NOMO-1 treated with DMSO at 0.1 percent for 48 hours (cell line): ENCODE measurements around the gene IRF3.
A peak's percentile ranks its signal among the peaks of the same experiment; 100 is the strongest.

Source experiments
- DNase-seq: peaks from one replicate; lab custom pipeline; 2025; ENCODE audit not compliant: unreplicated experiment; lab: John Stamatoyannopoulos, UW

The IRF3 gene

GRCh38 chr19:49672131-49672919 lies 6.7 kb upstream of the IRF3 start:
- DNase-seq = peak; percentile 42

GRCh38 chr19:49669516-49669915 lies 3.9 kb upstream of the IRF3 start:
- no peak for DNase-seq

DNA sequence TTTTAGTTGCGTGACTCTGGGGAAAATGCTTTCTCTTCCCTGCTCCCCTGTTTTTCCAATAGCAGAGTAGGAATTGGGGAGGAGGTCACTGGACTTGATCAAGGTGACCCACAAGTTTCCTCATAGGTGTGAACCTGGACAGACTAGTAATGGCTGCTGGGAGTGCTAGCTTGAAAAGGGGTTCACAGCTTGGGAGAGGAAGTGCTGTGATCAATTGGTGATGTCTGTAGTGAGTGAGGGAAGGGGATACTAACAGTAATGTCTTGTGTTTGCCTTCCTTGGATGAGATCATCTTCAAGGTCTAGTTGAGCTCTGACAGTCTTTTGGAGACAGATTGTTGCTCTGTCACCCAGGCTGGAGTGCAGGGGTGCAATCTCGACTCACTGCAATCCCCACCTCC lies 1.8 kb upstream of the IRF3 start:
- no peak for DNase-seq

DNA sequence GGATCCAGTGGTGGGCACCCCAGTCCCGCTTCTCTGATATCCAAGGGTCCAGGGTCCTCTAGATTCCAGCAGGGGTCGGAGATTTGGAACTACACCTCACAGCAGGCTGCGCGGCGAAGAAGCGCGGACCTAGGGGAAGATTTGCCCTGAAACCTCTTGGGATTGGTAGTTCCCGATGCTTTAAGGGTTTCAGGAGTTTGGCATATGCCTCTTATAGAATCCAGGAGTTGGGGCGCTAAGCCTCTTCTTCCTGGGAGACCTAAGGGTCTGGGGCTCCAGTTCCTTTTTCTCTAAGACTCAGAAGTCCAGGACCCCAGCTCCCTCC lies 425 bp upstream of the IRF3 start:
- DNase-seq = no peak

GRCh38 chr19:49665036-49665350 lies 664 bp downstream of the IRF3 start:
- DNase-seq = no peak

DNA sequence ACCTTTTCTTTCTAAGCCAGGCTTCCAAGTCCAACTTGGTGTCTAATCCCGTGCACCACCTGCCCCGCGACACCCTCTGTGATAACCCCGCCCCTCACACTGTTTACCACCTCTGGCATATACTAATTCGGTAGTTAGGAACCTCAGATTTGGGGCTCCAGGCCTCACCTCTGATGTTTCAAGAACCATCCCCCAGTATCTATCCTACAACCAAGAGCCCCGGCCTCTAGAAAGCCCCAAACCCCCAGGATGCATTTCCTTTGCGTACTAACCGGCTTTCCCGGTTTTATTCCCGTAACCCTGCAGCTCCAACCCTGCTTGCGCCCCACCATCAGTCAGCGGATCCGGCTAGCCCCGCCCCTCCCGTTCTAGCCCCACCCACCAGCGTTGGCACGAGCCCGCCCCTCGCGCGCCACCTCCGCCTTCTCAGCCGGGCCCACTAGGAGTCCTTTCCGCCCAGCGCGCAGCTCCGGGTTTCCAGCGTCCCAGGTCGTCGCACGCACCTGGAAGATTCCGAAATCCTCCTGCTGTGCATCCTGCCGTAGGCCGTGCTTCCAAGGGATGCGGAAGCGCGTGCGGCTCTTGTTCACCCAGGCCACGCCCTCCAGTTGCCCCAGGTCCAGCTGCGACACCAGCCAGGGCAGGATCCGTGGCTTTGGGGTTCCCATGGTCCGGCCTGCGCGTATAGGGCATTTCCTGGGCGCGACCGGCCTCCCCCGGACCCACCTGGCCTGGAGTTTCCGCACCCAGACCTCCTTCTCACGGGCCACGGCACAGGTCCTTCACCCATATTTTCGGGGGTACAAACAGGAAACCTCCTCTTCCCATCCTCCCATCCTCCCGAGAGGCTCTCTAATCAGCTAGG lies 1.3 kb downstream of the IRF3 start:
- DNase-seq = peak; percentile 60

DNA sequence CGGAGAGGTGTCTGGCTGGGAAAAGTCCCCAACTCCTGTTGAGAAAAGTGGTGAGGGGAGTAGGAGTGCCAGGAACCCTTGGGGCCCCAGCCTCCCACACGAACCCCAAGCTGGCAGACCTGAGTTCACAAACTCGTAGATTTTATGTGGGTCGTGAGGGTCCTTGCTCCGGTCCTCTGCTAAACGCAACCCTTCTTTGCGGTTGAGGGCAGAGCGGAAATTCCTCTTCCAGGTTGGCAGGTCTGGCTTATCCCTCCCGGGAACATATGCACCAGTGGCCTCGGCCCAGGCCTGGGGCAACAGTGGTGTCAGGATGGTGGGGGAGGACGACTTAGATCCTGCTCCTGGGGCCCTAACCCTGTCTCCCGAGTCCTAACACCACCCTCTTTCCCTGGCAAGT lies 2.4 kb downstream of the IRF3 start:
- no peak for DNase-seq

- no peak for DNase-seq
These were observed 3.6 kb downstream of the IRF3 start for GRCh38 chr19:49662011-49662410.

DNA sequence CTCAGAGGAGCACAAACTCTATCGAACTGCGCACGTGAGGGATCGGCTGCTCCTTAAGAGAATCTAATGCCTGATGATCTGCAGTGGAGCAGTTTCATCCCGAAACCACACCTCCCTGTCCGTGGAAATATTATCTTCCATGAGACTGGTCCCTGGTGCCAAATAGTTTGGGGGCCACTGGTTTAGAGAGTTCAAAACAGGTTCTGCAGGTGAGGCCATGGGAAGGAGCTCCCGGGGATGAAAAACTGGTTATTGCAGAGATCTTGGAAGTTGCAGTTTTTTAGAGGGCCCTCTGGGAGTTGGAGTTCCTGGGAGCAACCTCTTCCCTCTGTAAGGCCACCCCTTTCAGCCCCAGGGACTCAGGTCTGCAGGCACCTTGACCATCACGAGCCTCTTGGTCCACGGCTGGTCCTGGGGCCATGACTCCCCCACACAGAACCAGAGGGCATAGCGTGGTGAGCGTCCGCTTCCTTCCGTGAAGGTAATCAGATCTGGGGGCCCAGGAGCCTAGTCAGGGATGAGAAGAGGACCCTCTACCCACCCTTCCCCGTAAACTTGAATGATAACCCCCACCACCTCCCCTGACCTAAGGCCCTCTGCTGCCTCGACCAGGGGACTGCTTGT lies 5.2 kb downstream of the IRF3 start:
- DNase-seq = no peak

DNA sequence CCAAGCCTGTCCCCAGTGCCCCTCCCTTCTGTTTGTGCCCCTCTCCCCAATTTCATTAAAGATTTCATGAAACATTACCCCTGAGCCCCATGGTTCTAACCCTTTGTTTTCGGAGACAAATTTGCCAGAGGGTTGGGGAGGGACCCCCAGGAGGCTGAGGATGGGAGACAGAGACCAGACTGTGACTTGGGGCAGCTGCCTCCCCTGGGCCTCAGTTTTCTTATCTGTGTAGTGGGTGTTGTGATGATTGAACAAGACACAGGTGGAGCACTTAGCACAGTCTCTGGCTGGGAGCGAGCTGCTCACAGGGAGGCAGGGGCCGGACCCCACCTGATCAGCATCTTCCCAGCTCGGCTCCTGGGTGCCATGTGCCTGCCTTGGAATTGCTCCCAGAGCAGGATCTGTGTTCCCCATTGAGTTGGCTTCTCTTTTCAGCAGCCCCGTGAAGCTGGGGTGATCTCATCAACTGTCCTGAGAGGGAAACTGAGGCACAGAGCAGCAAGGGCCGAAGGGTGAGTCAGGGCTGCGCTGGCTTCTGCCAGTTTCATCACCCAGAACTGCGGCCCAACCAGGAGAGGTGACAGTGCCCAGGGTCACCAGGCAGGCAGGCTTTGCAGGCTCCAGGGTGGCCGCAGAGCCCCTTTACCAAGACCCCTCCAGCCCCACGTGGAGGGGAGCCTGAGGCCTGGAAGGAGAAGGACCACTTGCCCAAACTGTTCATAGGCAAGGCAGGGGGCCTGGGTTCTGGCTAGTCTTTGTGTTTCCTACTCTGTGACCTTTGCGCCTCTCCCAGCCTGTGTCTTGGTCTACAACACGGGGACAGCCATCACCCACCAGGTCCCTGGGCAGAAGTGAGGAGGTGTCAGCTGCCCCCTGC lies 6.9 kb downstream of the IRF3 start:
- DNase-seq = no peak

DNA sequence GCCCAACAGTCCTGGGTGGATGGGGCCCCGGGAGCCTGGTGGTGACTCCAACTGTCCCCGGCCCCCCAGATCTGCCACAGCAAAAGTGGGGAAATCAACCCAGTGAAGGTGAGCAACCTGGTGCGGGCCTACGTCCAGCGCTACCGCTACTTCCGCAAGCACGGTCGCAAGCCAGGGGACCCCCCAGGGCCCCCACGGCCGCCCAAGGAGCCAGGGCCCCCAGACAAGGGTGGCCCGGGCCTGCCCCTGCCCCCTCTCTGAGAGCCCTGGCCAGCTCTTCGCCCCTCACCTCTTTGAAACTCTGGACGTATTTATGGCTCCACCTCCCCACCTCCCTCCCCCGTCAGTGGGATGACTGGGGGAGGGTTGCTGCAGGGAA lies 7.5 kb downstream of the IRF3 start:
- DNase-seq = no peak

- no peak for DNase-seq
These were observed 8.0 kb downstream of the IRF3 start for GRCh38 chr19:49657493-49658138.

- DNase-seq = no peak
These were observed 9.1 kb downstream of the IRF3 start for GRCh38 chr19:49656456-49657109.

GRCh38 chr19:49655570-49656455 lies 9.8 kb downstream of the IRF3 start:
- DNase-seq = no peak

DNA sequence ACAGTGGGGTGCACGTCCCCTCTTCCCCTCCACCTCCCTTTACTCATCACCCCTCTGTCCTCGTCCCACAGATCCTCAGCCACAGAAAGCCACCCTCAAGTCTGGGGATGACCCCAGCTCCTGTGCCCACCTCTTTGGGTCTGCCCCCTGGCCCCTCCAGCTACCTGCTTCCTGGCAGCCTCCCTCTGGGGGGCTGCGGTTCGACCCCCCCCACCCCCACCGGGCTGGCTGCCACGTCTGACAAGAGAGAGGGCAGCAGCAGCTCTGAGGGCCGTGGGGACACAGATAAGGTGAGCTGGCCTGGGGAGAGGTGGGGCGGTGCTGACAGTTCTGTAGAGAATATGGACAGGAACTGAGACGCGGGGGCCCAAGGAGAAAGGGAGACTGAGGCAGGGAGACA lies 11.1 kb downstream of the IRF3 start:
- no peak for DNase-seq

DNA sequence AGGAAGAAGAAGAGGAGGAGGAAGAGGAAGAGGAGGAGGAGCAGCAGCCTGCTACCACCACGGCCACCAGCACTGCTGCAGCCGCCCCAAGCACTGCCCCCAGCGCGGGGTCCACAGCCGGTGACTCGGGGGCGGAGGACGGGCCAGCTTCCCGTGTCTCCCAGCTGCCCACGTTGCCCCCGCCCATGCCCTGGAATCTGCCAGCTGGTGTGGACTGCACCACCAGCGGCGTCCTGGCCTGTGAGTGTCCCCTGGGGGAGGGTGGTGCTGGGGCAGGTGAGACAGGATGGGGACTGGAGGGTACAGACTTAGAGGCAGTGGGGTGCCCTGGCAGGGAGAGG lies 12.2 kb downstream of the IRF3 start:
- no peak for DNase-seq

DNA sequence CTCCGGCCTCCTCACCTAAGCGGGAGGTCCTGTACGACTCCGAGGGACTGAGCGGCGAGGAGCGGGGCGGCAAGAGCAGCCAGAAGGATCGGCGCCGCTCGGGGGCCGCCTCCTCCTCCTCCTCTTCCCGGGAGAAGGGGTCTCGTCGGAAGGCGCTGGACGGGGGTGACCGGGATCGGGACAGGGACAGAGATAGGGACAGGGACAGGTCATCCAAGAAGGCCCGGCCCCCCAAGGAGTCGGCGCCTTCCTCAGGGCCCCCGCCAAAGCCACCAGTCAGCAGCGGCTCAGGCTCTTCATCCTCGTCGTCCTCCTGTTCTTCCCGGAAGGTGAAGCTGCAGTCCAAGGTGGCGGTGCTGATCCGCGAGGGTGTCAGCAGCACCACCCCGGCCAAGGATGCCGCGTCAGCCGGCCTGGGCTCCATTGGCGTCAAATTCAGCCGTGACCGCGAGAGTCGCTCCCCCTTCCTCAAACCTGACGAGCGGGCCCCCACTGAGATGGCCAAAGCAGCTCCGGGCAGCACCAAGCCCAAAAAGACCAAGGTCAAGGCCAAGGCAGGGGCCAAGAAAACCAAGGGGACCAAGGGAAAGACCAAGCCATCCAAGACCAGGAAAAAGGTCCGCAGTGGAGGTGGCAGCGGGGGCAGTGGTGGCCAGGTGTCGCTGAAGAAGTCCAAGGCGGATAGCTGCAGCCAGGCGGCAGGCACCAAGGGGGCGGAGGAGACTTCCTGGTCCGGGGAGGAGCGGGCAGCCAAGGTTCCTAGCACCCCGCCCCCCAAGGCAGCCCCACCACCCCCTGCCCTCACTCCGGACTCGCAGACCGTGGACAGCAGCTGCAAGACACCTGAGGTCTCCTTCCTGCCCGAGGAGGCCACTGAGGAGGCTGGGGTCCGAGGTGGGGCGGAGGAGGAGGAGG lies 12.8 kb downstream of the IRF3 start:
- DNase-seq = no peak

DNA sequence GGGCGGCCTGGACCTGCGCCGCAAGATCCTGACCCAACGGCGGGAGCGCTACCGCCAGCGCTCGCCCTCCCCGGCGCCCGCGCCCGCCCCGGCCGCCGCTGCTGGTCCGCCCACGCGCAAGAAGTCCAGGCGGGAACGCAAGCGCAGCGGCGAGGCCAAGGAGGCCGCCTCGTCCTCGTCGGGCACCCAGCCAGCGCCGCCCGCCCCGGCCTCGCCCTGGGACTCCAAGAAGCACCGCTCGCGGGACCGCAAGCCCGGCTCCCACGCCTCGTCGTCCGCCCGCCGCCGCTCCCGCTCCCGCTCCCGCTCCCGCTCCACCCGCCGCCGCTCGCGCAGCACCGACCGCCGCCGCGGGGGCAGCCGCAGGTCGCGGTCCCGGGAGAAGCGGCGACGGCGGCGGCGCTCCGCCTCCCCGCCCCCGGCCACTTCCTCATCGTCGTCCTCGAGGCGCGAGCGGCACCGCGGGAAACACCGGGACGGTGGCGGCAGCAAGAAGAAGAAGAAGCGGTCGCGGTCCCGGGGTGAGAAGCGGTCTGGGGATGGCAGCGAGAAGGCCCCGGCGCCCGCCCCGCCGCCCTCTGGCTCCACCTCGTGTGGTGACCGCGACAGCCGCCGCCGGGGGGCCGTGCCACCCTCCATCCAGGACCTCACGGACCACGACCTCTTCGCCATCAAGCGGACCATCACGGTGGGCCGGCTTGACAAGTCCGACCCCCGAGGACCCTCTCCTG lies 13.7 kb downstream of the IRF3 start:
- no peak for DNase-seq
